GM19455 (cell line): Measurements from ENCODE around the gene SPTSSB.

Experiments used
- ATAC-seq: cut with Tn5 transposase; IDR thresholded peaks from one replicate; pipeline ENCODE4 v1.9.1; 2021; ENCODE audit not compliant: unreplicated experiment

SPTSSB gene

DNA sequence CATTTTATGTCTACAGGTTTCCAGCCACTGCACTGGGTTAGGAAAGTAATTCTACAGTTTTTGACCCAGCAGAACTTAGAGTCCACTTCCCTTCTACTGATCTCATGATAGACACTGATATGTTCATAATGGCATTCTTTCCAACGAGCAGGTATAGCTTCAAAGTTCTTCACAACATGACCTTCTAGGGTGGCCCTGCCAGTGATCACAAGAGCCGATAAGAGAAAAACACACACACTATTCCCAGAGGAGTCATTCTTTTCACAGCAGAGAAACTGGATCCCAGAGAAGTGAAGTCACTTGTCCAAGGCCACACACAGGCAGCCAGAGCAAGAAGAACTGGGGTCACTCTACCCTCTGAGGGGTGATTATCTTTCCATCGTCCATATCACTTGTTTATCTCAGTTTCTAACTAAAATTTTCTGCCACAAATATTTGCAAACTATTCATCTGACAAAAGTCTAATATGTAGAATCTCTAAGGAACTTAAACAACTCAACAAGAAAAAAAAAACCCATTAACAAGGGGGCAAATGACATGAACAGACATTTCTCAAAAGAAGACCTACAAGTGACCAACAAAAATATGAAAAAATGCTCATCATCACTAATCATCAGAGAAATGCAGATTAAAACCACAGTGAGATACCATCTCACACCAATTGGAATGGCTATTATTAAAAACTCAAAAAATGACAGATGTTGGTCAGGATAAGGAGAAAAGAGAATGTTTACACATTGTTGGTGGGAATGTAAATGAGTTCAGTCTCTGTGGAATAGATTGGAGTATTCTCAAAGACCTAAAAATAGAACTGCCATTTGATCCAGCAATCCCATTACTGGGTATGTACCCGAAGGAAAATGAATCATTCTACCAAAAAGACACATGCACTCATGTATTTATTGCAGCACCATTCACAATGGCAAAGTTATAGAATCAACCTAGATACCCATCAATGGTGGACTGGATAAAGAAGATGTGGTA is 31.5 kb downstream of the SPTSSB start:
- no peak for ATAC-seq

DNA sequence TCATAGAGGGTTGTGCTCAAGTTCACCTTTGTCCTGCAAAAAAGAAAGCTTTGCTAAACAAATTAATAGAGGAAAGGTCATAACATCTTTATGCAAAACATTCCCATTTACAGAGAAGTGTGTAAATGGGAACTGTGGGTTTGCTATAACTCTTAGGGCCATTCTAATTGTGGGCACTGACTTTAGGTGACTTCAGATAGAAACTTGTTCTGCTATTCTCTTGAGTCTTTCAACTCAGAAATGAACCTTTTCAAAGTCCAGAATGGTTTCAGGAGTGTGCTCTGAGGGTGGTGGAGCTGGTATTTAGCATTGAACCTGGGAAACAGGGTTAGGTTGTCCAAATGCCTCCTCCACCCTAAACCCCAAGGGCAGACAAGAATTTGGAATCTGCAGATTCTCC is 34.0 kb downstream of the SPTSSB start:
- ATAC-seq: no peak

DNA sequence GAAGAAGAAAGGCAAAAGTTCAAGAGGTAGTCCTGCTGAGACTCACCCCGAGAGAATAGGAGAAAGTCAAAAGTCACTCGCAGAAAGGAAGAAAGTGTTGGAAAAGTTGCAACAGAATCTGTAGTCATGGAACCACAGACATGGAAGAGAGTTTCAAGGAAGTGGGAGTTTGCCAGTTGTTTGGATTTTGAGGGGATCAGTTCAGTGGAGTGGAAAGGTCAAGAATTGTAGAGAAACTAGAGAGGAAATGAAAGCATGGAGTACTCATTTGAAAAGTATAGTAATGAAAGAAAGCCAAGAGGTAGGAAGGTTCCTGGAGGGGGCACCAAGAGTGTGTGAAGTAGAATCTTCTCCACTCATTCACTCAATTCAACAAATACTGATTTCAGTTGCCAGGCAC is 34.7 kb downstream of the SPTSSB start:
- ATAC-seq: no peak

DNA sequence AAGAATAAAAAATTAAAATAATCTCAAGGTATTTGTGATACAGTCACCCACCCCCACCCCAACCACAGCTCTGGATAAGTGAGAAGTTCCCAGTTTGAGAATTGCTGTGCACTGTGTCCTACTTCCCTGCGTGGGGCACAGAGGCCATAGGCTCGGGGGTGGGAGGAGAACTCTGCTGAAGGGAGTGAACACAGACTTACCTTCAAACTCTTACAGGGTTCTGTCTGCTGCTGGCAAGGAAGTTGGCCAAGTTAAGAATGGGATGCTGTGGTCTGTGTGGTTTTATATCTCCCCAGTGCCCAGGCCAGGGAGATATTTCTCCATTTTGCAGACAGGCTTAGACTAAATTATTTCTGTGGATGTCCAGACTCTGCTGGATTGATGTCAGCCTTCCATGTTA is 37.6 kb downstream of the SPTSSB start:
- no peak for ATAC-seq

DNA sequence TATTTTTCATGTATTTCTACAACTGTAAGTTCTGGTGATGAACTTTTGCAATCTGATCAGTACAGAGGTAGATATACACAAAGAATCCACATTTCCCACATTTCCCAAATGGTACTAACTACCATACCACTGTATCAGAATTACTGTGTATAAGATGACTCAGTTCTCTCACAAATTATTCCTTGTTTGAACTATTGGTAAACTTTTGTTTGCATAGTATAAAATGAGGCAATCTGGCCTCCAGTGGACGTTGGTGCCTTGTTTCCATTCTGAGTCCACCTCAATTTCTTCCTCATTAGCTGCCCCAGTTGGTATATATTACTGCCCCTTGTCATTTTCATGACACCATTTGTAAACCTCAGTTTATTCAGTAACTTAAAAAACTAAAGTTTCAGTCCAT is 38.5 kb downstream of the SPTSSB start:
- no peak for ATAC-seq

DNA sequence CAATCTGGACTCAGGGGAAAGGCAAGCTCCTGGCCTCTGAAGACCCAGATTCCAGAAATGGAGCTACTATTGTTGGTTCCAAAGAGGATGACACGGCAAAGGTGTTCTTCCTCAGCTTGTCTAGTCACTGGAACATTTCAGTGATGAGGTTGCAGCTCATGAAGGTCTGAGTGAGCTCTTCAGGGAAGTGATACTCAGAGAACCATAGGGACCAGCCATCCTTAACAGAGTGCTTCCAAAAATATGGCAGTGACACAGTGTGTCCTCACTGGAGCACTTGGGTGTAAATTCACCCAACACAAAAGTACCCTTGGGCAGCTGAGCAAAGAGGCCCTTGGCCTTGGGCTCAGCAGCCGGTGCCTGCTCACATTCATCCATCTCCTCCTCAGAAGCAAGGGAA is 46.3 kb downstream of the SPTSSB start:
- no peak for ATAC-seq

DNA sequence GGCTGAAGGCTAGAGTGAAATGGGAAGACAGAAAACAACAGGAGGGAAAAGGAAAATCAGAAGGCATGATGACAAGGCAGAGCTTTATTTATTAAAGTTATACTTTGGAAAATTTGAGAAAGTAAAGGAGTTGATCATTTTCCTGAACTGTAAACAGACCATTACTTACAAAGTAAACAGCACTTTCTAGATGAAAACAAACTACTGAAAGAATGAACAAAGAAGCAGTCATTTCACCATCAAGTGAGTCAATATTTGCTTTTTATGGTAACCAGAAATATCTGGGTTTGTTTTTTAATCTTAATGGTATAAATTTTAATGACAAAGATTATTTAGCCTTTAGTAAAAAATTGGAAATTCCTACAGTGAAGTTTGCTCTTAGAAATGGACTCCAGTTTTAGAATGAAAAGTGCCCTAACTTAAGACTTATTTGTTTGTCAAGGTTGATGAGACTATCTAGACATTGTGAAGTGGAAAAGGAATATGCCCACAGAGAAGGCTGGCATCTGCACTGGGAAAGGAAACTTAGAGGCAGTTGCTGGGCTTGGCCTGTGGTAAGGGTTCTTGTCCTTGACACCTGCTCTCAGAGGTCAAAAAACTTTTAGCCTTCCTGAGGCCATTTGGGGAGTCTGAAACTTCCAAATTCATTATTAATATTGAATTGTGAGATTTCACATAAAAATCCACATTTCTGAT is 47.2 kb downstream of the SPTSSB start:
- ATAC-seq: no peak

DNA sequence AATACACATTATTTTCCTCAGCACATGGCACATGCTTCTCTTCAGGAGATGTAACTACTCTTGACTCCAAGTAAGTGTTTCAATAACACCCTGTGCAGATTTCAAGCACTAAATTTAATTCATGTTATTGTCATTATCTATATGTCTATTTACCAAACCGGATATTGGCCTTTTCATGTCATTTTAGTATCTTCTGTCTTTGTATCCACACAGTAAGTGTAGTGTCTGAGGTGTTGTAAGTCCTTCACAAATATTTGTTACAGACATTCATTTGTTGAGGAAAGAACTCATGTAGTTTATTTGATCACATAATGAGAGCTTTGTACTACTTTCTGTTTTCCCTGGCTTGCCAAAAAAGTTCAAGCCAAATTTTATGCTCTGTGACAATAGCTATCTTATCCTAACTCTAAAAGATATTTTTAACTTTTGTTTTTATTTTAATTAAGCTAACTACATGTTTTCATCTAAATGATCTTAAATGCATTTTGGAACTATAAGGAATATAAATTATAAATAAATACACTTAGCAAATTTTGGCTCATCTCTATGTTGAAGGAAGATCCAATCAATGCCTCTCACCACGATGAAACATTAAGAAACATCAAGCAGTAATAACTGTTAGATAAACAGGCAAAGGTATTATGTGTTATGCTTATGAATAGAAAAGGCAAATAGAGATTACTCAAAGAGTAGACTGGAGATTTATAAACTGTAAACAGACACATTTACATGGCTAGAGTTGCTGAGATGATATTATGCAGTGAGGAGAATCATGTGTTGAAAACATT is 48.3 kb downstream of the SPTSSB start:
- ATAC-seq: no peak

DNA sequence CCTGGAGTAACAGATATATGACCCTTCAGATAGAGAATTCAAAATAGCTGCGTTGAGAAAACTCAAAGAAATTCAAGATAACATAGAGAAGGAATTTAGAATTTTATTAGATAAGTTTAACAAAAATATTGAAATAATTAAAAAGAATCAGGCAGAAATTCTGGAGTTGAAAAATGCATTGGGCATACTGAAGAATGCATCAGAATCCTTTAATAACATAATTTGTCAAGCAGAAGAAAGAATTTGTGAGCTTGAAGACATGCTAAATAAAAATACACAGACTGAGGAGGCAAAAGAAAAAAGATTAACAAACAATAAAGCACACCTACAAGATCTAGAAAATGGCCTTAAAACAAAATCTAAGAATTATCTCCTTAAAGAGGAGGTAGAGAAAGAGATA is 50.5 kb downstream of the SPTSSB start:
- no peak for ATAC-seq

DNA sequence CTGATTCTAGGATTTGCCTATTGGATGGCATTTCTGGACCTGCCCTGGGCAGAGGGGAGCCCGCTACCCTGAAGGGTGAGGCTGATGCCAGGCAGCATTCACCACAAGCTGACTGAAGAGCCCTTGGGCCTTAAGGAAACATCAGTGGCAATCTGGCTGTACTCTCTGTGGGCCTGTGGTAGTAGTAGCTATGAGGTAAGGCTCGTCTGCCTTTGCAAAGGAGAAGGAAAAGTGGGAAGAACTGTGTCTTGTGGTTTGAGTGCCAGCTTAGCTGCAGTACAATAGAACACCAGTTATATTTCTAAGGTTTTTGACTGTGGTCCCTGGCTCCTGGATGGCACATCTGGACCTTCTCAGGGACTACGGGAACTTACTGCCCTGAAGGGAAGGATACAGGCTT is 51.5 kb downstream of the SPTSSB start:
- no peak for ATAC-seq

DNA sequence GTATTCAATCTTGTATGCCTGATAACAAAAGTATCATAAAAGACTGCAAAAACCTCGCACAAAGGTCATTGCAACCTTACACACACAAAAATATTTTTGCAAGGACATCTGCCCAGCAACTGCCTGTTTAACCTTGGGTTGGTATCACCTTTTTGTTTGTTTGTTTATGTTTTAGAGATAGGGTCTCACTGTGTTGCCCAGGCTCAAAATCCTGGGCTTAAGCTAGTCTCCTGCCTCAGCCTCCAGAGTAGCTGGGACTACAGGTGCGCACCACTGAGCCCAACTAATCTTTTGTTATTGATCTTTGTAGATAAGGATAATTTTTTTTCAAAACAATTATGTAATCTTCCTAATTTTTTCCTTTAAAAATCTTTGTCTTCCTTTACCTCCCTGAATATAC is 54.2 kb downstream of the SPTSSB start:
- no peak for ATAC-seq

DNA sequence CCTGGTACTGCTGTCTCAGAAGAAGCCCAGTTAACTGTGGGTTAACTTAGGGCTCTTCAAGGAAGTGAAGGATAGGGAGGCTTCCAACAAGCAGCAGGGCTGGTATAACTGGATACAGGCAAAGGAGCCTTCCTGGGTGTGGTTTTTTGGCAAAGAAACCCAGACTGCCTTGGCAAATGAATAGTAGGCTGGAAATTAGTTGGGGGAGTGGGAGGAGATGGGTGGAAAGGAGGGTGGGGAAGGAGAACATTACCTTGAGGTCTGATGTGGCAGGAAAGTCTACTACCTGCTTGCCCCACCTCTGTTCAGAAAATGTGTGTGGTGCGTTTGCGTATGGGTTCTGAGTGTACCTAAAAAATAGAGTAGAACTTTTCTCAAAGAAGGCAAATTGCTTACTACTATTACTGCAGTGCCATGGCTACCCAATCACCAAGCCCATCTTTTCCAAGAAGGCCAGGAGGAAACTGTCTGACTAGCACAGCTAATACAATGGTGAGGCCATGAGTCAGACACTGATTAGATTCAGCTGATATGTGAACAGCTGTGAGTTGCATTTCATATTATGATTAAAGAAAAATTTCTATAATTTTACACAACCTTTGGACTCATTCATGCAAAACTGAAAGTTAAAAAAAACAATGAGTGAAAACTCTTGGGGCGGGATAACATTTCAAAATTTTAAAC is 55.2 kb downstream of the SPTSSB start:
- ATAC-seq: no peak

DNA sequence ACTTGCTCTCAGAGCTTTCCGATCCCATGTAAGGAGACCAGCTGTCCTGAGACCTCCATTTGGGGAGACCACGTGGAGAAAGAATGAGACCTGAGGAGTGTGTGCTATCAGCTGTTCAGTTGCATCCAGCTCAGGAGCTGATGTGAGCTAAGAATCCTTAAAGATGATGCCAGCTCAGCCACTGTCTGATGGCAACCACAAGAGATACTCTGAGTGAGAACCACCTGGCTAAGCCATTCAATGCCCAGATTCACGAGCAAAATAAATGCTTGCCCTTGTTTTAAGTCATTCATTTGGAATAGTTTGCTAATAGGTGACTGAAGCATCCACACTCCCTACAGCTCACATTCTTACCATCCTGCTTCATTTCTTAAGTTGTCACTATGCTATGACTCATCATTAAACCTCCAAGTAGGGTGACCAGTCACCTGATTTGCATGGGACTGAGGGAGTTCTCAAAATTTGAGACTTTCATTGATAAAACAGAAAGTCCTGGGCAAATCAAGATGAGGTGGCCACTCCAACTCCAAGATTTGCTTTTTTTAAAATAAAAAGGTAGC is 56.4 kb downstream of the SPTSSB start:
- ATAC-seq: no peak

DNA sequence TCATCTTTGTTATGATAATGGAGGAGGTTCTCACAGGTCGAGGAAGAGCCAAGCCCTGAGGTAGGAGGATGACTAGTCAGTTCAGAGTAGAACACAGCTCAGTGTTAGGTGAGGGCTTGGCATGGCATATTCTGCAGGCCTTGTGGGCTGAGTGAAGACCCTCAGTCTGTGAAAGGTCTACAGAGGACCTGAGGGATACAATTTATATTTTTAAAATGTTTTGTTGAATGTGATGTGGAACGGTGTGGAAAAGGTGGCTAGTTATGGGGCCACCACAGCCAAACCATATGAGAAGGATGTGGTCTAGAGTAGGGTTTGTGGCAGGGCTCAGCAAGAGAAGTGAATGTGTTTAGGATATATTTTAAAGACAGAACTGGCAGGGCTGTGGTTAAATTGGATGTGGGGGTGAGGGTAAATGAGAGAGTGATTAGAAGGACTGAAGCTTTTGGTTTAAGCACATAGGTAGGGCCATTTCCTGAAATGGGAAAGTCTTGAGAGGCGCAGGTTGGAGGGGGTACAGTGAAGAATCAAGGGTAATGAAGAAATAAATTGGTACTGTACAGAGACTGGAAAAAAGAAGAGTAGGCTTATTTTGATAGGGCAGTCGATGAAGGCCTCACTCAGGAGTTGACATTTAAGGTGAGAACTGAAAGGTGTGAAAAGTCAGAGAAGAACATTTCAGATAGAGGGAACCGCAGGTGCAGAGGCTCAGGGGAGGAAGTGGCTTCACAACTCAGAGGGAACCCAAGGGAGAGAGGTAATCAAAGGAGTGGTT is 60.5 kb downstream of the SPTSSB start:
- peak; percentile 66 for ATAC-seq

DNA sequence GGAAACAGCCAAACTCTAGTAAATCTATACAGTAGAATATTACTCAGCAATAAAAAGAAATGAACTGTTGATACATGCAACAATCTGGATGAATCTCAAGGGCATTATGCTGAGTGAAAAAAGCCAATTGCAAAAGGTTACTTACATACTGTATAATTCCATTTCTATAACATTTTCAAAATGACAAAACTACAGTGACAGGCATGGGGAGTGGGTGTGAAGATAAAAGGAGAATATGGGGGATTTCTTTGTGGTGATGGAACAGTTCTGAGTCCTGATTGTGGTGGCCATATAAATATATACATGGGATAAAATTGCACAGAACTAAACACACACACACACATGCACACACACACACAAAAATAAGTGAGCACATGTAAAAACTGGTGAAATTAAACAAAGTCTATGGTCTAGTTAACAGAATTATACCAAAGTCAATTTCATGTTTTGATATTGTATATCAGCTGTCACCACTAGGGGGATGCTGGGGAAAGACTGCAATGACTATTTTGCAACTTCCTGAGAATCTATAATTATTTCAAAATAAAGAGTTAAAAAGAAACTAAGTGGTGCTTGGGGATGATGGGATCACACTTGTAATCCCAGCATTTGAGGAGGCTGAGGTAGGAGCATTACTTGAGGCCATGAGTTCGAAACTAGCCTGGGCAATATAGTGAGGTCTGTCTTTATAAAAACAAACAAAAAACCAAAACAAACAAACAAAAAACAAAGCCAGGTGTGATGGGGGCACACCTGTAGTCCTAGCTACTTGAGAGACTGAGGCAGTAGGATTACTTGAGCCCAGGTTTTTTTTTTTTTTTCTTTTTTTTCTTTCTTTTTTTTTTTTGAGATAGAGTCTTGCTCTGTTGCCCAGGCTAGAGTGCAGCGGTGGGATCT is 66.0 kb downstream of the SPTSSB start:
- ATAC-seq: no peak

DNA sequence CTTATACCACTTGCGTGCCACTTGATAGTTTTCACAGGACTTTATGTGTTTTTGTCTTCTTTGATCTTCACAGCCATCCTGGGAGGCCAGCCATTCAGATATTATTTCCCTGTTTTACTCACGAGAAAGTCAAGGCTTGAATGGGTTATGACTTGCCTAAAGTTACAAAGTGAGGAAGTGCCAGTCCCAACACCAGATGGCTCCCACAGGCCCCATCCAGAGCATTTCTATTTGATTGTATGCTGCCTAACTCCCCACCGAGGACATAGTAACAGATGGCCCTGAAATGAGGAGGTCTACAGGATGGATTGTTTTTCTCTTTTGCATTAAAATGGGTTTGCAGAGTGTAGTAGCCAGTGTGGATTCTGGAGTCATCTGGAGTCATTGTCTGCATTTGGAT is 74.5 kb downstream of the SPTSSB start:
- ATAC-seq: no peak

DNA sequence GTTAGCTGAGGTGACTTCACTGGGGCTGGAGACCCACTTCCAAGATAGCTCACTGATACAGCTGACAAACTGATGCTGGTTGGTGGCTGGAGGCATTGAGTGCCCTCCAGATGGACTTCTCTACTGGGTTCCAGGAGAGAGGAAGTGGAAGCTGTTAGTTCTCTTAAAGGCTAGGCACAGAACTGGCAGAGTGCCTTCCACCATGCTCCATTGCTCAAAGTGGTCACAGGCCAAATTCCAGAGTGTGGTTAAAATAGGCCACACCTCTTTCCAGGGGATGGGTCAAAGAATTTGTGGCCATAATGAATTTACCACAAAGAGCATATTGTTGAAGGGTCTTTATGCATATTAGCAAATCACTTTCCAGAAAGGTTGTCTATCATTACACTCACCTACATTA is 76.0 kb downstream of the SPTSSB start:
- no peak for ATAC-seq
